Esophagus muscularis mucosa (tissue), 4 donors: ENCODE data around the gene EYA4. TPM values are rescaled to one million over a fixed set of nuclear protein-coding genes. Genes with fewer than 3 reads are reported as not detected.

Source experiments
- DNase-seq: peaks from one replicate; pipeline ENCODE4 v3.0.0-alpha.2; 2017; ENCODE audit errors: extremely low spot score
- H3K27ac ChIP-seq, 4 donors: fragments of 200-600 bp; sonication (generic); replicated peaks in 1 of 4; 1 replicate in 3 of 4; 2 replicates in 1 of 4; pipeline ENCODE4 v1.5.1; 2016 to 2019; ENCODE audit warnings: mild to moderate bottlenecking in 1 of 4
- H3K27me3 ChIP-seq, 4 donors: fragments of 200-600 bp; sonication (generic); one replicate each; pipeline versions ENCODE4 v1.5.1 to v1.6.0; 2016 to 2019
- H3K36me3 ChIP-seq, 4 donors: fragments of 200-600 bp; sonication (generic); one replicate each; pipeline ENCODE4 v1.5.1; 2016 to 2019
- H3K4me1 ChIP-seq, 4 donors: fragments of 200-600 bp; sonication (generic); one replicate each; pipeline ENCODE4 v1.5.1; 2016 to 2019
- H3K4me3 ChIP-seq, 4 donors: fragments of 200-600 bp; sonication (generic); 1 replicate in 2 of 4; 2 replicates in 2 of 4; pipeline ENCODE4 v1.5.1; 2016 to 2019; ENCODE audit warnings: mild to moderate bottlenecking in 4 of 4, moderate library complexity in 1 of 4
- H3K9me3 ChIP-seq, 4 donors: fragments of 200-600 bp; sonication (generic); 1 replicate in 3 of 4; 2 replicates in 1 of 4; pipeline ENCODE4 v1.5.1; 2016 to 2019
- EP300 ChIP-seq: sonication (generic); formaldehyde crosslinking; IDR thresholded peaks from one replicate; pipeline ENCODE4 v1.6.1; 2017; ENCODE audit warnings: antibody characterized with exemption
- POLR2A ChIP-seq: fragments of 450-650 bp; IDR thresholded peaks from one replicate; pipeline ENCODE4 v1.6.1; 2017; ENCODE audit warnings: antibody characterized with exemption, moderate library complexity, mild to moderate bottlenecking, low read depth
- POLR2AphosphoS5 ChIP-seq, 2 donors: sonication (generic); formaldehyde crosslinking; IDR thresholded peaks; one replicate each; pipeline ENCODE4 v1.6.1; 2017; ENCODE audit warnings: antibody characterized with exemption in 2 of 2
- WGBS: methylation state at CpG from one replicate; pipeline ENCODE4 v1.1.5; 2018; 5-methylcytosine and 5-hydroxymethylcytosine counted together
- intact Hi-C: fragments of 100-400 bp; cut with DNase I; formaldehyde crosslinking; loops from one replicate; pipeline ENCODE4 v1.15.1; 2023
- total RNA-seq, 4 donors: library from RNA; depleted of rRNA; stranded (reverse); fragments of >200 nt; gene quantifications; one replicate each; pipeline versions ENCODE4 v1.1.0 to v1.2.1, GENCODE V29; 2016
- TF ChIP-seq, protein P1 (sequence below), 3 experiments: fragments of 200-600 bp in 2 of 3; fragments of 450-650 bp in 1 of 3; sonication (generic) in 2 of 3; IDR thresholded peaks; one replicate each; pipeline ENCODE4 v1.5.1; 2017 to 2019; ENCODE audit warnings: antibody characterized with exemption in 3 of 3, mild to moderate bottlenecking in 2 of 3, moderate library complexity in 1 of 3

EYA4 gene
- total RNA-seq, 4 donors from 2014 or later = 1.5 to 3.3 (median 2.5) TPM

DNA sequence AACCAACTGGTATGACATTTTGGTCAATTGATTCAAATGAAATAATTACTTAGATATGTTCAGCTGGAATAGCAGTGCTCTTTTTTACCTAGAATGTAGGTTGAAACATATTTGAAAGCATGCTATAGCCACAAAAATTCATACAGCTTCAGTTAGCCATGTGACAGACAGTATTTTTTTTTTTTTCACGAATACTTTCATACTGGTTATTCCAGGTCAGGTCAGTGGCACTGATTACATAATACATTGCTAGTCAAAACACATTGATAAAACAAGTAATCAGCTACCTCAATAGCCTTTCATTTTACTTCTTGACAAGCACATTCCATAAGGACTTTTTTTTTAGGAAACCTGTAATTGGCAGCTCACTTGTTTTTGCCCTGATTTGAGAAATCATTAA is 222.6 kb downstream of the EYA4 start:
- H3K27ac ChIP-seq = no peak overlapping the region
- intact Hi-C loops = no loop called here

DNA sequence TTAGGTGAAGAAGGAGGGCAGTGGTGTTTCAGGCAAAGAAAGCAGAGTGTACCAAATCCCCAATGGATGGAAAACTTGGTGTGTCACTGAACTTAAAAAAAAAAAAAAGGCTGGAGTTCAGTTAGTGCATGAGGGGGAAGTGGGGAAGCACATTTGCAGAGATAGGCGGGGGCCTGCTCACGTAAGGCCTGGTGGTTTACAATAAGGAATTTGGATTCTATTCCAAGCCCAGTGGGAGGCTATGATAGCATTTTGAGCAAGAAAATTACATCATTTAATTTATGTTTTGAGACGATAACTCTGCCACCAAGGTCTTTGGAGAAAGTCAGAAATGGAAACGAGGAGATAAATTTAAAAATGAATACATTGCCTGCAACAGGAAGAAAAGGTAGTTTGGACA is 225.5 kb downstream of the EYA4 start:
- 82% methylated on average over 4 of the region's 4 CpGs for WGBS
- Histone ChIP-seq H3K4me3 (no peak overlapping the region), H3K27ac (no peak overlapping the region), H3K36me3 (no peaks in the 10 kb centered on the region), H3K4me1 (no peaks in the 10 kb centered on the region), H3K9me3 (no peaks in the 10 kb centered on the region), H3K27me3 (no peaks in the 10 kb centered on the region)
- intact Hi-C loops = no loop called here
- DNase-seq = no peak
- no peak for TF ChIP-seq POLR2A
- no peak for TF ChIP-seq EP300
- TF ChIP-seq POLR2AphosphoS5 (IDR thresholded peaks at IDR 0.05) = no peak
- TF ChIP-seq, protein P1, sequence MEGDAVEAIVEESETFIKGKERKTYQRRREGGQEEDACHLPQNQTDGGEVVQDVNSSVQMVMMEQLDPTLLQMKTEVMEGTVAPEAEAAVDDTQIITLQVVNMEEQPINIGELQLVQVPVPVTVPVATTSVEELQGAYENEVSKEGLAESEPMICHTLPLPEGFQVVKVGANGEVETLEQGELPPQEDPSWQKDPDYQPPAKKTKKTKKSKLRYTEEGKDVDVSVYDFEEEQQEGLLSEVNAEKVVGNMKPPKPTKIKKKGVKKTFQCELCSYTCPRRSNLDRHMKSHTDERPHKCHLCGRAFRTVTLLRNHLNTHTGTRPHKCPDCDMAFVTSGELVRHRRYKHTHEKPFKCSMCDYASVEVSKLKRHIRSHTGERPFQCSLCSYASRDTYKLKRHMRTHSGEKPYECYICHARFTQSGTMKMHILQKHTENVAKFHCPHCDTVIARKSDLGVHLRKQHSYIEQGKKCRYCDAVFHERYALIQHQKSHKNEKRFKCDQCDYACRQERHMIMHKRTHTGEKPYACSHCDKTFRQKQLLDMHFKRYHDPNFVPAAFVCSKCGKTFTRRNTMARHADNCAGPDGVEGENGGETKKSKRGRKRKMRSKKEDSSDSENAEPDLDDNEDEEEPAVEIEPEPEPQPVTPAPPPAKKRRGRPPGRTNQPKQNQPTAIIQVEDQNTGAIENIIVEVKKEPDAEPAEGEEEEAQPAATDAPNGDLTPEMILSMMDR (IDR thresholded peaks at IDR 0.05) = no peak

More for the DNA sequence above, 222.6 kb downstream of the EYA4 start:
- Histone ChIP-seq H3K36me3 (no peaks in the 10 kb centered on the region), H3K4me1 (no peaks in the 10 kb centered on the region), H3K9me3 (no peaks in the 10 kb centered on the region), H3K27me3 (no peaks in the 10 kb centered on the region), H3K4me3 (no peak overlapping the region)
- TF ChIP-seq EP300 = no peak
- TF ChIP-seq POLR2AphosphoS5 (IDR thresholded peaks at IDR 0.05) = no peak
- TF ChIP-seq POLR2A = no peak
- TF ChIP-seq, protein P1 (IDR thresholded peaks at IDR 0.05) = no peak
- DNase-seq = no peak
- WGBS = 70% methylated on average over 1 of the region's 1 CpG

DNA sequence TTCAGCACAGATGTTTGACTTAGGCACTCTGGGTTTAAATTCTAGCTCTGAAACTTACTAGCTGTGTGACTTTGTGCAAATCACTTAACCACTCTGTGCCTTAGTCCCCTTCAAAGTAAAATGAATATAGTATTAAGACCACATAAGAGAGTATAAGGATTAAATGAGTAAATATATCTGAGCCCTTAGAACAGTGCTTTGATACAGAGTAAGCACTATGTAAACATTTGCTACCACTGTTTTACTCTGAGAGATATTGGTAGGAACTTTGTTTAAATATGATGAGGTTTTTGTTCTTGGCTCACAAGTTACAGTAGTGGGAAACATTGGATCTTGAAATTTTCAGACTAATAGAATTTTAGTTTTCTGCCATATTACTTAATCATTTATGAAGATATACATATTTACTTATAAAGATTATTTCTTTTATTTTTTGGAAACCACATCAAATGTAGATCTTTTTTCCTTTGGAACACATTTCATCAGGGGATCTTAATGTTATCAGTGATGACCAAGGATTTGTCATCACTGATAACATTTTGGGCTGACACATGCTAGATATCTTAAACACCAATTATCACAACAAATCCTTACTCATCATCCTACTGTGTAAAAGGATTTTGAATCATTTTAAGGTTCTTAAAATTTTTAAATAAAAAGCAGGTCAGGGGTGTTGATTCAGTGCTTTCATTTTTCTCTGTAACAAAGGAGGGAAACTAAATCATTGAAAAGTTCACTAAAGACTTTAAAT is 226.2 kb downstream of the EYA4 start:
- no peak for TF ChIP-seq EP300
- TF ChIP-seq POLR2A = no peak
- TF ChIP-seq POLR2AphosphoS5 (IDR thresholded peaks at IDR 0.05) = no peak
- TF ChIP-seq, protein P1 (IDR thresholded peaks at IDR 0.05) = no peak
- intact Hi-C loops = no loop called here
- Histone ChIP-seq H3K27me3 (no peaks in the 10 kb centered on the region), H3K4me3 (no peak overlapping the region), H3K9me3 (no peaks in the 10 kb centered on the region), H3K4me1 (no peaks in the 10 kb centered on the region), H3K27ac (no peak overlapping the region), H3K36me3 (no peaks in the 10 kb centered on the region)
- DNase-seq = no peak

DNA sequence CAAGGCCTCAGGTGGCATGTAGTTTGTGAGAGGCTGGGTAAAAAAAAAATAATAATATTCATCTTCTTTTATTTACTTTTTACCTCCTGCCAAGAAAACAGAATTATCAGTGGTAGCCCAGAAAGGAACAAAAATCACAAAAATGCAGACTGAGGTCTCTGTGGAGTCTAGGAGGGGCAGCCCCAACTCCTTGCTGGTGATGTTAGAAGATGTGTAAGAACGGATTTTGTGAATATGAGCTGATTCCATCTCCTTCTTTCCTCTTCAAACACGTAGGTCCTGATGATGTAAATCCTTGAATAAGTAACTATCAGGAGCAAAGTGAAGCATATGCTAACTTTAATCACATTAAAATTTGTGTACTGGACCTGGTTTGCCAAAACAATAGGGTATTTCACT is 226.8 kb downstream of the EYA4 start:
- Histone ChIP-seq H3K27ac (no peak overlapping the region), H3K27me3 (no peaks in the 10 kb centered on the region), H3K9me3 (no peaks in the 10 kb centered on the region), H3K4me1 (no peaks in the 10 kb centered on the region), H3K36me3 (no peaks in the 10 kb centered on the region), H3K4me3 (no peak overlapping the region)
- no peak for DNase-seq
- TF ChIP-seq POLR2AphosphoS5 (IDR thresholded peaks at IDR 0.05) = no peak
- TF ChIP-seq, protein P1 (IDR thresholded peaks at IDR 0.05) = no peak
- 71% methylated on average over 2 of the region's 2 CpGs for WGBS
- intact Hi-C loops = no loop called here

DNA sequence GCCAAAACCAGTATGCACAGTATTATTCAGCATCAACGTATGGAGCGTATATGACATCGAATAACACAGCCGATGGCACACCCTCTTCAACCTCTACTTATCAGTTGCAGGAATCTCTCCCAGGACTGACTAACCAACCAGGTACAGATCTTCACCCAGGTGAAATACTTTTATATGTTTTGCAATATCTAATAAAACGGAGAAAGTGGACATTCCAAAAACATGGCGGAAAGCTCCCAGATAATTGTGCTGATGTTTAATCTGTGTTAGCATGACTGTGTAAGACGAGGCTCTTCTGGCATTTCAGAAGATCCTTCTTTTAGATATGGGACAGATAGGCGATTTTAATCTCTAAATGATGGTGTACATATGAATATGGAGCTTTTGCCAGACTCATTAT is 227.4 kb downstream of the EYA4 start:
- 89% methylated on average over 8 of the region's 8 CpGs for WGBS
- DNase-seq = no peak
- Histone ChIP-seq H3K27me3 (no peaks in the 10 kb centered on the region), H3K4me1 (no peaks in the 10 kb centered on the region), H3K27ac (no peak overlapping the region), H3K4me3 (no peak overlapping the region), H3K36me3 (no peaks in the 10 kb centered on the region), H3K9me3 (no peaks in the 10 kb centered on the region)
- no peak for TF ChIP-seq EP300
- no peak for TF ChIP-seq POLR2AphosphoS5 (IDR thresholded peaks at IDR 0.05)
- TF ChIP-seq, protein P1 (IDR thresholded peaks at IDR 0.05) = no peak
- TF ChIP-seq POLR2A = no peak
- intact Hi-C loops = no loop called here
